HG02885 (cell line): ENCODE data around the gene GHDC.
"Not testable (repeated sequence)": the region's sequence is repeated elsewhere in the genome, so short reads cannot be mapped to it uniquely, and the experiment has no call there.

ENCODE experiments used
- ATAC-seq: cut with Tn5 transposase; IDR thresholded peaks from one replicate; pipeline ENCODE4 v1.9.1; 2021; ENCODE audit warnings: mild to moderate bottlenecking; ENCODE audit not compliant: unreplicated experiment, poor library complexity

The GHDC gene

DNA sequence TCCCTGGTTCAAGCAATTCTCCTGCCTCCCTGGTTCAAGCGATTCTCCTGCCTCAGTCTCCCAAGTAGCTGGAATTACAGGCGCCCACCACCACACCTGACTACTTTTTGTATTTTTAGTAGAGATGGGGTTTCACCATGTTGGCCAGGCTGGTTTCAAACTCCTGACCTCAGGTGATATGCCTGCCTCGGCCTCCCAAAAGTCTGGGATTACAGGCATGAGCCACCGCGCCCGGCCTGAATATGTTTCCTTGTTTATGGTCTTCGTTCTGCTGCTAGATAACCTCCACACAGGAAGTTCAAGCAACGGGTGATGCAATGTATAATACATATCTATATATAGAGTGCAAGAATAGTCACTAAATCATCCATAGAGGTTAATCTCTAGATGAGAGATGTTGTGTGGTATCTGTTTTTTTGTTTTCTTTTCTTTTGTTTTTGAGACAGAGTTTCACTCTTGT, 11.9 kb upstream of the GHDC start:
- not testable (repeated sequence) for ATAC-seq

DNA sequence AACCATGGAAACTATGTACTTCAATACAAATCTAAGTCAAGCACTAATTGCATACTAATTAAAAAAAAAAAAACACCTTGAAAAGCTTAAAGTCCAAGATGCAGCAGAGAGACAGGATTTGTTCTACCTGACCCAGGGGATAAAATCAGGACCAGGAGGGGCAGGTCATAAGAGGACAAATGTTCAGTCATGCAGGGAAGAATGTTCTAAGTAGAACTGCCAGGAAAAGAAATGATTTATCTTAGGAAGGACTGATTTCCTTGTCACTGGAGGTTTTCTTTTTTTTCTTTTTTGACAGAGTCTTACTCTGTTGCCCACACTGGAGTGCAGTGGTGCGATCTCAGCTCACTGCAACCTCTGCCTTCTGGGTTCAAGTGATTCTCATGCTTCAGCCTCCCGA, 9.1 kb upstream of the GHDC start:
- ATAC-seq: no peak

DNA sequence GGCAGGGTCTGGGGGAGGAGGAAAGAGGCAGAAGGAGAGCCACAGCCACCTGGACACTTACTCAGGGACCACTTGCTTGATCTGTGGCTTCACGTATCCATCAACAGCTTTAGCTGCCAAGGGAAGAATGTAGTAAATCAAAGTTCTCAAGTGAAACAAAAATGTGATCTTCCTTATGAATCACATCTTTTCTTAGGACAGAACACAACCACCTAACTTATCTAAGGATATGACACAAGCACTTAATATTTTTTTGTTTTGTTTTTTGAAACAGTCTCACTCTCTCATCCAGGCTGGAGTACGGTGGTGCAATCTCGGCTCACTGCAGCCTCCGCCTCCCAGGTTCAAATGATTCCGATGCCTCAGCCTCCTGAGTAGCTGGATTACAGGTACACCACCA, 8.4 kb upstream of the GHDC start:
- ATAC-seq: no peak

DNA sequence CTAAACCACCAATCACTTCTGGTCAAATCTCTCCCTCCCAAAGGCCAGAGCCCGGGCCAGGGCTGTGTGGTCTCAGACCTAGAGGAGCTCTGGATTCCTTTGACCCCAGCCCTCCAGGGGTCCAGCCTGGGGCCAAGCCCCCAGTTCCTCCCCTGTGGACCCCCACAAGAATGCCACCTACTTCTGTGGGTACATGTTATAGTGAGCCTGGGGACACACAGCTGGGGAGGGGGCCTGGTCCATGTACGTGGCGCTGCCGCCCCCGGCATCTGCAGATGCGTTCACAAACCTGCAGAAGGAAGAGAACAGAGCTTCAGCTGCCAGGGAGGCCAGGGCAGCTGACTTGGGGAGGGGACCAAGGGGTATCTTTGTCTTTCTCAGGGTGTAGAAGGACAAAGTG, 7.9 kb upstream of the GHDC start:
- ATAC-seq: no peak

DNA sequence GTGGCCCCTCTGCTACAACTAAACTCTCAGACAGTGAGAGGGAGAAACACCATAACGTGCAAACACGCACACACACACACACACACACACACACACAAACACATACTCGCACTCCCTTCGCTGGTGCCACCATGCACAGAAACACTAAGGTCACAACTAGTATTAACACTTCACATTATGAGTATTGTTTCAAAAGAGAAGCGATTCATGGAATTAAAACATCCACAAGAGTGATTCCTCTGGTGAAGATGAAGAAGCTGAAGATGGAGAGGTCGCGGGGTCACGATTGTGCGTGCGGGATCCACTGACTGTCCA, 7.1 kb upstream of the GHDC start:
- ATAC-seq: no peak

DNA sequence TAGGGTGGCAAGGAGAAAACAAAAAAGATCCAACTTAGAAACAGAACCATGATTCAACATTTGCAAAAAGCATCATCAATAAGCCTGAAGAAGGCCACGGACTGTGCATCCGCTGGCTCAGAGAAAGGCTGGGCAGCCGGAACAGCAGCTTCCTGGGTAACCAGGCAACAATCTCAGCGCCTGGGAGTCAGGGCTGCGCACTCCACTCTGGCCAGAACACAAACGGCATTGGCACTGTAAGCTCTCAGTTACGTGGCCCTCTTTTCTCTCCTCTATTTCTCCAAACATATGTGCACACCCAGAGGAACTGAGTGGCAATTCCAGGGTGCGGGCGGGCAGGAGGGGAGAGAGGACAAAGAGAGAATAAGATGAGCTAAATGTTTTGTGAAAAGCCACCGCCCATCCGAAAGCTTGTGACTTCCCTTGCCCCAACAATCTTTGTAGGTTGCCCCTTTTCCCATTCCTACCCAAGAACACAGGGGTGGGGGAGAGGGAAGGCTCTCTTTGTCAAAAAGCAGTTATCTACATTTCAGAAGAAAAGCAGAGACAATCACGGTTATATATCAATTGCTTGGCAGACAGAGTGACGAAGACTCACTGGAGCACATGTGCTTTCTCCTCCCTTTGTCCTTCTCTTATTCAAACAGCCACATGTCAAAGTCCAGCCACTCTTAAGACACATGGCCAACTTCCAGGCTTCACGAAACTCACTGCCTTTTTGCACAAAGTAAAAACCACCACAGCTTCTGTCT, 6.6 kb upstream of the GHDC start:
- no peak for ATAC-seq

DNA sequence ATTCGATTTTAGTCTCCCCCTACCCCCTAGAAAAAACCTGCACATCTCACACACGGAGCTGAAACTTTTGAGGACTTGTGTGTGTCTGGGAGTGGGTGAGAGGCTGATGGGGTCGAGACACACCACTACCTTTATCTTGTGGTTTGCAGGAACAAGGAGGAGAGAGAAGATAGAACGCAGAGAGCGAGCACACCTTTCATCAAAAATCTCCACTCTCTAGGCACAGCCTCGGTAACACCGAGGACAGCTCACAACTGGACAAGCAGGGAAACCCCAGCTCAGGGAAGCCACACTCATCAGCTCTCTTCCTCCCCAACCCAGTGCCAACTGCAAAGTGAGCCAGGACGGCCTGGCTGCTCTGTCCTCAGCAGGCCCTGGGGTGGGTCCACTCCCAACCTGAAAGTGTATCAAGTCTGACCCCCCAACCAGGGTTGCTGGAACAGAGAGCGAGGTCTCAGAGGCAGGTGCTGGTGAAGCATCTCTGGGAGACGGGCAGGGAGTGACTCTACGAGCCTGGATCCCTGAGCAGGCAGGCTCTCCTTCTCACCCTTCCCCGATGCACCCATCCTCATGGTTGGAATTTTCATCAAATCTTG, 5.2 kb upstream of the GHDC start:
- no peak for ATAC-seq

DNA sequence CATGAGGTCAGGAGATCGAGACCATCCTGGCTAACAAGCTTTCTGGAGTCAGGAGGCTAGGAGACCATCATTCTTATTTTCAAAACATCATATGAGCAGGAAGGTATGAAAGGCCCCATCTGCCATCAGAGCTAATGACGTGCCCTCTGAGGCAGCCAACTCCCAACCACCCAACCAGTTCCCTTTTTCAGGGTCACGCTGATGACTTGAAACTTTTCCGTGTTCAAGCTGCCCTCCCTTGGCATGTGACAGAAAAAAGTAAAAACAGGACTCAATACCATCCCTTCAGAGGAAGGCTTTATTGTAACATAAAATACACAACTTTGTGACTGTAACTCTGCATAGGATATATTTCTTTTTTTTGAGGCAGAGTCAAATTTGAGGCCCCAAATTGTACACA, 4.6 kb upstream of the GHDC start:
- ATAC-seq: no peak

DNA sequence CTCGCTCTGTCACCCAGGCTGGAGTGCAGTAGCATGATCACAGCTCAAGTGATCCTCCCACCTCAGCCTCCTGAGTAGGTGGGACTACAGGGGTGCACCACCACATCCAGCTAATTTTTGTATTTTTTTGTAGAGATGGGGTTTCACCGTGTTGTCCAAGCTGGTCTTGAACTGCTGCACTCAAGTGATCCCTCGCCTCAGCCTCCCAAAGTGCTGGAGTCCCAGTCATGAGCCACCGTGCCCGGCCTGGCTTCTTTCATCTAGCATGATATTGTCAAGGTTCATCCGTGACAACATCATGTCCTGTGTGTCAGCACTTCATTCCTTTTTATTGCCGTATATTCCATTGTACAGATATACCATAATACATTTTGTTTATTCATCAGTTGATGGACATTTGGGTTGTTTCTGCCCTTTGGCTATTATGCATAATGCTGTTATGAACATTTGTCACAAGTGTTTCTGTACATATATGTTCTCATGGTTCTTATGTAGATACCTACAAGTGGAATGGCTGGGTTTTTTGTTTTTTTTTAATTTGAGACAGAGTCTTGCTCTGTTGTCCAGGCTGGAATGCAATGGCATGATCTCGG, 3.4 kb upstream of the GHDC start:
- no peak for ATAC-seq

DNA sequence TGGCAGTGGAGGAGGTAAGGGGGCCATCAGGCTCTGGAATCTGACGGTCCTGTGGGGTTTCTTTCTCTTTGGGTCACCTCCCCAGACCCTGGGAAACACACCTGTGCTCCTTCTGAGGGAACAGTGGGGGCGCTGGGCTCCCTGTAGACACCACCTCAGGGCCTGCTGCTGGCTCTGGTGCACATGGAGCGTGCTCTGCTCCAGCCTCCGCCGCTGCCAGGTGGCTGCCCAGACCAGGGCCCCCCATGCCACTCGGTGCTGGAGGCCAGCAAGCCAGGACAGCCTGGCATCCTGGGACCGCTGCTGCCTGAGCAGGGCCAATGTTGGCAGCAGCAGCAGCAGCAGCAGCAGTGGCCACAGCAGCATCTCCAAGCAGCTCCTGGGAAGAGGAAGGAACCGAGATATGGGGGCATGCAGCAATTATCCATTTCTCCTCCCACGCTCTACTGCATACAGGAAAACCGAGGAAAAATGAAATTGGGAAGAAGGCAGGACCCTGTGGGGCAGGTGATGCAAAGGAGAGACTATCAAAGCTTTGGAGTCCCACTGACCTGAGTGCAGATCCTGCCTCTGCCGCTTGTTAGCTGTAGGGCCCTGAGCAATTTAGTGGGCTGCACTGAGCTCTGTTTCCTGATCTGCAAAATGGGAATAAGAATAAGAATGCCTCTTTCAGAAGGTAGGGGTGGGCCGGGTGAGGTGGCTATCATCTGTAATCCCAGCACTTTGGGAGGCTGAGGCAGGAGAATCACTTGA, 902 bp downstream of the GHDC start:
- ATAC-seq: no peak

DNA sequence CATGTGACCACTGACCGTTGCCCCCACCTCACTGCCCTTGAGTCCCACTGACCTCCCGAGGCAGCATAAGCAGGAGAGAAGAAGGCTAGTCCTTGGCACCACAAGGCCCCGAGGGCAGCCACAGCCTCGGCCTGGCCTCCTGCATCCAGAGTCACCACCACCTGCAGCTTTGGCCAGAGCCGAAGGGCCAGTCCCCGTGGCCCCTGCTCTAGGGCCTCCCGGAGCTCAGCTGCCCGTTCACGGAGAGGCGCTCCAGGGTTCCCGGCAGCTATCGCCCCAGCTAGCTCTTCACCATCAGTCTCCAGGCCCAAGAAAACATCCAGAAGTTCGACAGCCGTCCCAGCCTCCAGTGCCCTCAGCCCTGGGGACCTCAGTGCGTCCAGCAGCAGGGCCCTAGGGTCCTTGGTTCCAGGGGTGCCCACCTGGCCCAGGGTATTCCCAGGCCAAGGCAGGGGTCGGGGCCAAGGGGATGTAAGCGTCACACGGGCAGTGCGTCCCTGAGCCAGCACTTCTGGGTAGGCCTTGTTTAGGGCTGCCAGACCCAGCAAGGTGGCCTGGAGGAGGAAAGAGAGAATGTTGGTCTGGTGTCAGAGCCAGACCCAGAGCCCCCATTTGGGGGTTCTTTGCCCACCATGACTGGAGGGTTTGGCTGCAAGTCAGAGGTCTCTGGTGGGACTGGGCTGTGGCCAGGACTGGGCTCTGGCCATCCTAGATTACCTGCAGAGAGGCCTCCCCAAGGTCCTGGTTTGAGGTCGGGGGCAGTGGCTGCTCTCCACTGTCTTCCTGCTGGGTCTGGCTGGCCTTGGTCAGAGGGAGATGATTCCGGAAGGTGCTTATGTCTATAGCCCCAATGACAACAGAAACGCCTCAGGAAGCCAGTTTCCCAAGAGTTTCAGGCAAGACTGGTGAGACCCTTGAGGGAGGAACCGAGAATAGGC, 1.8 kb downstream of the GHDC start:
- no peak for ATAC-seq

DNA sequence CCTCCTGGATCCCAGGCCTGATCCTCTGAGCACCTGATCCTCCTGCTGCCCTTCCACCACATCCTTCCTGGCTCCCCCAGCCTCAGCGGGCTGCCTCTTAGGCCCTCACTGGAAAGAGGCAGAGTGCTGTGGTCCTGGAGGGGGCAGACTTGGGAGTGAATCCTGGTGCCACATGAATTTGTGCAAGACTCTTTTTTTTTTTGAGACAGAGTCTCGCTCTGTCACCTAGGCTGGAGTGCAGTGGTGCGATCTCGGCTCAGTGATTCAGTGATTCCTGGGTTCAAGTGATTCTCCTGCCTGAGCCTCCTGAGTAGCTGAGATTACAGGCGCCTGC, 3.1 kb downstream of the GHDC start:
- no peak for ATAC-seq

DNA sequence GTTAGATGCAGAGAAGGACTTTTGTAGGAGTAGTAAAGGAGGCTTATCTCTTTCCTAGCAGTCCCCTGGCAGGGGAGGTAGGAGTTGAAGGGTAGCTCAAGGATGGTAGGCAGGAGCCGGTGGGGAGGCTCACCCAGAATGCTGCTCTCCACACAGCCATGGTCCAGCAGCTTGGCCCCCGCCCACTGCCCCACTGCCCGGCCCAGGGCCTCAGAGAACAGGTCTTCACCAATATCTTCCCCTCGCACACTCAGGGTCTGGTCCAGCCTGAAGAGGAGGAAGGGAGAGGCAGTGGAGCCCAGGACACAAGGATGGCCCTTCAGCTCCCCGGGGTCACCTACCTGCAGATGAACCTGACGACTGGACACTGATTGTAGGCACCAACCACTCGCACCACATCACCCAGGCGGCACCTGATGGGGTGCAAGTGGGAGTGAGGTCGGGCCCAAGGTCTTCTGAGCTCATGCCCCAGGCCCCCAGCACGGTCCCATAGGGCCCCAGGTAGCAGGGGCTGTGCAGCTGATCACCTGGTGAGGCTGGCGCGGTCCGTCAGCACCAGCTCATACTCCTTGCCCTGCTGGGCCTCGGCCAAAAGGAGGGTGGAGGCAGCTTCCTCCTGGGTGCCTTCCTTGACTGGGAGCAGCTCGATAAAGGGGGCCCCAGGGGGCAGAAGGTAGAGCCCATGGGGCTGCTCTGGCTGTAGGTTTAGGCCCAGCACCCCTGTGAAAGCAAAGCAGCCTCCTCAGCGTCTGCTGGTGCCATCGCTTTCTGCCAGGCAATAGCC, 3.6 kb downstream of the GHDC start:
- no peak for ATAC-seq

DNA sequence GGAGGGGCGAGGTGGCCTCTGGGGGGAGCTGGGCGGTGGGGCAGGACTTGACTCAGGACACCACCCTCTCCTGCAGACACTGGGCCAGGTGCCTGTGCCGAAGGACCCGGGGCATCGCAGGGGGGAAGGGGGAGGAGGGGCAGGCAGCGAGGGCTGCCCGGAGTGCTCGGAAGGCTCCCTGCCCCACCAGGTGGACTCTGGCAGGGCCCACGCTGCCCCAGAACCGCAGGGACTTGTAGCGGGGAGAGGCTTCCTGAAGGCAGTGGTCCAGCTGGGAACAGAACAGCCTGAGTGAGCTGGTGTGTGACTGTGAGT, 4.7 kb downstream of the GHDC start:
- ATAC-seq: no peak

DNA sequence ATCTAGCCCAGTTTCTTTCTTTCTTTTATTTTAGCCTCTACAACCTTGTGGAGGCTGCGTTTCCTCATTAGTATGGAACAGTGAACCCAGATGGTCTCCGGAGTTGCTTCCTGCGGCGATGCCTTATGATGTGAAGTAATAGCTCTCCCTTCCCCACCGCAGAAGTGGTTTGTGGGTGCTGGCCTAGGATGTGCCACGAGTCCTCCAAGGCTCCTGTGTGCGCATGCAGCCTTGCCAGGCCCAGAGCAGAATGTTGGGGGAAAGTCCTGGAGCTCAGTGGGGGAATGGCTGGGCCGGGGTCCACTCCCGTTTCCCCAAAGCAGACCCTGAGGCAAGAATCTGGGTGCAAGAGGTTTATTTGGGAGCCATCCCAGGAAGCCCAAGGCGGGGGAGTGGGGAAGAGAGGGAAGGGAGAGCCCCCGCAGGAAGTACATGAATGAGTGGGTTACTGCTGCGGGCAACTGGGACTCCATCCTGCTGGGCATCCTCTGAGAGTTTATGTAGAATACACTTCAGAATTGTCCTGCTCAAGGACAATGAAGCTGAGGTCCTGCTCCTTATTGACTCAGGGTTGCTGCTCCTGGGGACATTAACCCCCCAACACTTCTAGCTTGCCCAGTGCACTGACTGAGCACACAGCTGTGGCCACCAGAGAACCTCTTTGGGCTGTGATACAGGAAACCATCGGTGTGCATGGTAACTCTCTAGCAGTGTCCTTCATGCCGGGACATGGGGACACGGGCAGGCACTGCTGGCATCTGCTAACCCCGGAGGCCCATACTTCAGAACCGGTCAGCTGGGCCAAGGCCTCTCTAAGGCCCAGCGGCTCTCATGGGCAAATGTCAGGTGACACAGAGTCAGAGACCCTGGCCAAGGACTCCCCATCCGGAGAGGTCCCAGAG, 5.3 kb downstream of the GHDC start:
- ATAC-seq: no peak

DNA sequence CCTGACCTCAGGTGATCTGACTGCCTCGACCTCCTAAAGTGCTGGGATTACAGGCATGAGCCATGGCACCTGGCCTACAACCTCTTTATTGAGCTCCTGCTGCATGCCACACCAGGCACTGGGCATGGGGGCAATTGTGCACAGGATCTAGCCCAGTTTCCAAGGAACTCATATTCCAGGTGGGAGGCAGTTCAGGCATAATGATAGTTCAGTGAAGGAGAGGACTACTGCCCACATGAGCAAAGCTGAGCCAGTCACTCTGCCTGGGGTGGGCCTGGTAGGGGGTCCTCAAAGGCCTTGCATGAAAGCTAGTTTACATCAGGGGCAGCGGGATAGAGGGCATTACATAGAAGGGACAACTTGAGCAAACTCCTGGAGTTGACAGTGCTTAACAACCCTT, 6.5 kb downstream of the GHDC start:
- ATAC-seq: no peak

DNA sequence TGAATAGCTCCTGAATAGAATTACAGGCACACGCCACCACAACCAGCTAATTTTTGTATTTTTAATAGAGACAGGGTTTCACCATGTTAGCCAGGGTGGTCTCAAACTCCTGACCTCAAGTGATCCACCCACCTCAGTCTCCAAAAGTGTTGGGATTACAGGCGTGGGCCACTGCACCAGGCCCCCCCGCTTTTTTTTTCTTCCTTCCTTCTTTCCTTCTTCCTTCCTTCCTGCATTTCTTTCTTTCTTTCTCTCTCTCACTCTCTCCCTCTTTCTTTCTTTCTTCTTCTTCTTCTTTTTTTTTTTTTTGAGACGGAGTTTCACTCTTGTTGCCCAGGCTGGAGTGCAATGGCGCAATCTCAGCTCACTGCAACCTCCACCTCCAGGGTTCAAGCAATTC, 8.1 kb downstream of the GHDC start:
- ATAC-seq: not testable (repeated sequence)

DNA sequence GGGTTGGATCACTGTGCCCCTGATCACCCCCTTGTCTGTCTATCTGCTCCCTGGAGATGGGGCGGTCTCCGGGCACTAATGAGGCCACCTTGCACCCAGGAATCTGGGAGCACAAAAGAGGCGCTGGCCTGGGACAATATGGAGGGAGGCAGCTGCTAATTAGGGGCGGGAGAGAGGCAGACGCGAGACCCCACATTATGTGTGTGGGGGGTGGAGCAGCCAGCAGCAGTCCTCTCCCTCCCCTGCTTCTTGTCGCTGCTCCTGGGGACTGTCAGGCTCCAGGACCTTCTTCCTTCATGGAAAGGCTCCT, 8.7 kb downstream of the GHDC start:
- no peak for ATAC-seq
